Islet precursor cell (in vitro differentiated cells): Measurements from ENCODE around the gene ZNF346.
A peak's percentile ranks its signal among the peaks of the same experiment; 100 is the strongest.
"Not testable (repeated sequence)": the region's sequence is repeated elsewhere in the genome, so short reads cannot be mapped to it uniquely, and the experiment has no call there.

Source experiments
- DNase-seq: peaks from one replicate; pipeline ENCODE4 v3.0.0-alpha.2; 2018

ZNF346 gene, protein sequence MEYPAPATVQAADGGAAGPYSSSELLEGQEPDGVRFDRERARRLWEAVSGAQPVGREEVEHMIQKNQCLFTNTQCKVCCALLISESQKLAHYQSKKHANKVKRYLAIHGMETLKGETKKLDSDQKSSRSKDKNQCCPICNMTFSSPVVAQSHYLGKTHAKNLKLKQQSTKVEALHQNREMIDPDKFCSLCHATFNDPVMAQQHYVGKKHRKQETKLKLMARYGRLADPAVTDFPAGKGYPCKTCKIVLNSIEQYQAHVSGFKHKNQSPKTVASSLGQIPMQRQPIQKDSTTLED

DNA sequence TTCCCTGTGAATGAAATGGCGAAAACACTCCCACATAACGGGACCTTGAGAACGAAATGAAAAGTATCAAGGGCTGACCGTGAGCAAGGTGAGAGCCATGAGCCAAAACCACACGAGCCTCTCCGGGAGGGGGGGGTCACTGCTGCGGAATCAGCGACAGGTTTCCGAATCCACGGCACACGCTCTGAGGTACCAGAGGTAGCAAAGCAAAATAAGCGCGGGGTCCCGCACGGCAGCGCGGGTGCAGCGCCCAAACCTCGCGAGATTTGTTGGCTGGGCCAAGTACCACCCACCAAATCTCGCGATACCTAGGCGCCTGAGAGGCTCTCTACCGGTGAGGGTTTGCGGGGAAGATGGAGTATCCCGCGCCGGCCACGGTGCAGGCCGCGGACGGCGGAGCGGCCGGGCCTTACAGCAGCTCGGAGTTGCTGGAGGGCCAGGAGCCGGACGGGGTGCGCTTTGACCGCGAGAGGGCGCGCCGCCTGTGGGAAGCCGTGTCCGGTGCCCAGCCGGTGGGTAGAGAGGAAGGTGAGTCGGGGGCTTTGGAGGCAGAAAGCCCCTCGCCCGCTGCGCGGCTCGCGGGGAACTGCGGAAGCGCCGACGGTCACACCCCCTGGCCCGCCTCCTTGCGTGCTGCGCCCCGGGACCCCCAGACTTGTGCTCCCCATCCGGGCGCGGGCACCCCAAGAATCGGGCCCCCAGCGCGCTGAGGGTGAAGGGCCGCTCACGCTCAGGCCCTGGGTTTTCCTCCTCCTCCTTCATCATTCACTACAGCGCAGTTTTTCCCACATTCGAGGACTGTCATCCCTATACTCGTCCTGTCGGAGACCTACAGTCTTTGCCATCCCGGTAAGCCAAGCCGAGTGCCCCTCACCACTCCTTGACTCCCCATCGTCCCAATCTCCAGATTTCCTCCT, at the start of gene ZNF346:
ZNF346 (plus strand) TSS at position 311 of the 917 bp plus-strand sequence; CDS start at position 354, 43 bp downstream.
- peak; percentile 95 for DNase-seq

DNA sequence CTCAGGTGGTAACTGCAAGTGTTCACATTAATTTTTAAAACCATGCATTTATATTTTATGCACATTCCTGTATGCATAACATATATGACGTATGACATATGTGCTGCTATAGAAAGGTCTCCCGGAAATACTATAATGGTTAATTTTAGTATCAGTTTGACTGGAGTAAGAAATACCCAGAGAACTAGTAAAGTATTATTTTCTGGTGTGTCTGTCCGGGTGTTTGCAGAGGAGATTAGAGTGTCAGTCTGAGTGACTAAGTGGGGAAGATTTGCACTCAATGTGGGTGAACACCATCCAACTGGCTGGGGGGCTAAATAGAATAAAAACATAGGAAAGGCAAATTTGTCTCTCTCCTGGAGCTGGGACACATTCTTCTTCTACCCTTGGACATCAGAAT, 42.8 kb upstream of the ZNF346 start:
- DNase-seq = no peak

DNA sequence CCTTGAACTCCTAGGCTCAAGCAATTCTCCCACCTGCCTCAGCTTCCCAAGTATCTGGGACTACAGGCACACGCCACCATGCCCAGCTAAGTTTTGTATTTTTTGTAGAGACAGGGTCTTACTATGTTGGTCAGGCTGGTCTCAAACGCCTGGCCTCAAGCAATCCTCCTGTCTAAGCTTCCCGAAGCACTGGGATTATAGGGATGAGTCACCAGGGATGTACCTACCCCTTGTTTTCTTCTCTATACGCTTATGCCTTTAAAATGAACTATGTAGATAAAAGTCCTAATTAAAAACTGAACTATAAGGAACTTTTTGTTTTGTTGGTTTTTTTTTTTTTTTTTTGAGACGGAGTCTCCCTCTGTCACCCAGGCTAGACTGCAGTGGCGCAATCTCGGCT, 41.7 kb upstream of the ZNF346 start:
- no peak for DNase-seq

DNA sequence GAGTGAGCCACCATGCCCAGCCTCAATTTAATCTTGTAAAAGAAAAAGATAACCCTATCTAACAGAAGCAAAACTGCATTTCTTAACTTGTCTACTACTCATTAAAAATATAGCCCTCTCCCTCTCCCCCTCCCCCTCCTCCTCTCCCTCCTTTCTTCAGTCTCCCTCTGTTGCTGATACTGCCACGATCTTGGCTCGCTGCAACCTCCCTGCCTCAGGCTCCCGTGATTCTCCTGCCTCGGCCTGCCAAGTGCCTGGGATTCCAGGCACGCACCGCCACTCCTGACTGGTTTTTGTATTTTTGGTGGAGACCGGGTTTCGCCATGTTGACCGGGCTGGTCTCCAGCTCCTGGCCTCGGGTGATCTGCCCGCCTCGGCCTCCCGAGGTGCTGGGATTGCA, 39.4 kb upstream of the ZNF346 start:
- not testable (repeated sequence) for DNase-seq

DNA sequence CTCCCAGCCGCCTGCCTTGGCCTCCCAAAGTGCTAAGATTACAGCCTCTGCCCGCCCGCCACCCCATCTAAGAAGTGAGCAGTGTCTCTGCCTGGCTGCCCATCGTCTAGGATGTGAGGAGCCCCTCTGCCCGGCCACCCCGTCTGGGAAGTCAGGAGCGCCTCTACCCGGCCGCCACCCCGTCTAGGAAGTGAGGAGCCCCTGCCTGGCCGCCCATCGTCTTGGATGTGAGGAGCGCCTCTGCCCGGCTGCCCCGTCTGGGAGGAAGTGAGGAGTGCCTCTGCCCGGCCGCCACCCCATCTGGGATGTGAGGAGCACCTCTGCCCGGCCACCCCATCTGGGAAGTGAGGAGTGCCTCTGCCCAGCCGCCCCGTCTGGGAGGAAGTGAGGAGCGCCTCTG, 38.9 kb upstream of the ZNF346 start:
- not testable (repeated sequence) for DNase-seq

DNA sequence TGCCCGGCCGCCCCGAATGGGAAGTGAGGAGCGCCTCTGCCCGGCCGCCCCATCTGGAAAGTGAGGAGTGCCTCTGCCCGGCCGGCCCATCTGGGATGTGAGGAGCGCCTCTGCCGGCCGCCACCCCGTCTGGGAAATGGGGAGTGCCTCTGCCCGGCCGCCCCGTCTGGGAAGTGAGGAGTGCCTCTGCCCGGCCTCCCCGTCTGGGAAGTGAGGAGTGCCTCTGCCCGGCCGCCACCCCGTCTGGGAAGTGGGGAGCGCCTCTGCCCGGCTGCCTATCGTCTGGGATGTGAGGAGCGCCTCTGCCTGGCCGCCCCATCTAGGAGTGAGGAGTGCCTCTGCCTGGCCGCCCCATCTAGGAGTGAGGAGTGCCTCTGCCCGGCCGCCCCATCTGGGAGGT, 38.3 kb upstream of the ZNF346 start:
- not testable (repeated sequence) for DNase-seq

DNA sequence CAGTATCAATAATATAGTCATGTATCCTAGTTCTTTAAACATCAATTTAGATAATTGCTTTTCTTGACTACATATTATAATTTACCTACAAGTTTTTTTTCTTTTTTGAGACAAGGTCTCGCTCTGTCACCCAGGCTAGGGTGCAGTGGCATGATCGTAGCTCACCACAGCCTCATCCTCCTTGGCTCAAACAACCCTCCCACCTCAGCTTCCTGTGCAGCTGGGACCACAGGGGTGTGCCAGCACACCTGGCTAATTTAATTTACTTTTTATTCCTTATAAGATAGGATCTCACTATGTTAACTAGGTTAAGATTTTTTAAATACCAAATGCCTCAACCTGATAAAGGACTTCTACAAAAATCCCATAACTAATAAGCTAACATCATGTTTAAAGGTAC, 37.0 kb upstream of the ZNF346 start:
- no peak for DNase-seq

DNA sequence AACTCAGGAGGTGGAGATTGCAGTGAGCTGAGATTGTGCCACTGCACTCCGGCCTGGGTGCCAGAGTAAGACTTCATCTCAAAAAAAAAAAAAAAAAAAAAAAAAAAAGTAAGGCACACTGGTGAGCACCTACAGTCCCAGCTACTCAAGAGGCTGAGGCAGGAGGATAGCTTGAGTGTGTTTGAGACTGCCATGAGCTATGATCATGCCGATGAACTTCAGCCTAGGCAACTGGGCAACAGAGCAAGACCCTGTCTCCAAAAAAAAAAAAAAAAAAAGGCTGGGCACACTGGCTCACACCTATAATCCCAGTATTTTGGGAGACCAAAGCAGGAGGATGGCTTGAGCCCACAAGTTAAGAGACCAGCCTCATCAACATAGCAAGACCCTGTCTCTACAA, 36.2 kb upstream of the ZNF346 start:
- no peak for DNase-seq

DNA sequence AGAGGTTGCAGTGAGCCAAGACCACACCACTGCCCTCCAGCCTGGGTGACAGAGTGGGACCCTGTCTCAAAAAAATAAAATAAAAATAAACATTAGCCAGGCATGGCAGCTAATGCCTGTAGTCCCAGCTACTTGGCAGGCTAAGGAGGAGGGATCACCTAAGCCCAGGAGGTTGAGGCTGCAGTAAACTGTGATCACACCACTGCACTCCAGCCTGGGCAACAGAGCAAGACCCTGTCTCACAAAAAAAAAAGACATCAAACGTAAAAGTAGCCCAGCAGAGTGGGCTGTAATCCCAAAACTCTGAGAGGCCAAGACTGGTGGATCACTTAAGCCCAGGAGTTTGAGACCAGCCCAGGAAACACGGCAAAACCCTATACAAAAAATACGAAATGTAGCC, 34.9 kb upstream of the ZNF346 start:
- DNase-seq = no peak

DNA sequence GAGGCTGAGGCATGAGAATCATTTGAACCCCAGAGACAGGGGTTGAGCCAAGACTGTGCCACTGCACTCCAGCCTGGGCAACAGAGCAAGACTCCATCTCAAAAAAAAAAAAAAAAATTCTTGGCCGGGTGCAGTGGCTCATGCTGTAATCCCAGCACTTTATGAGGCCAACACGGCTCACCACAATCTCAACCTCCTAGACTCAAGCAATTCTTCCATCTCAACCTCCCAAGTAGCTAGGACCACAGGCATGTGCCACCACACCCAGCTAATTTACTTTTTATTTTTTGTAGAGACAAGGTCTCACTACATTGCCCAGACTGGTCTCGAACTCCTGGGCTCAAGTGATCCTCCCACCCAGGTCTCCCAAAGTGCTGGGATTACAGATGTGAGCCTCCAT, 29.4 kb upstream of the ZNF346 start:
- not testable (repeated sequence) for DNase-seq

DNA sequence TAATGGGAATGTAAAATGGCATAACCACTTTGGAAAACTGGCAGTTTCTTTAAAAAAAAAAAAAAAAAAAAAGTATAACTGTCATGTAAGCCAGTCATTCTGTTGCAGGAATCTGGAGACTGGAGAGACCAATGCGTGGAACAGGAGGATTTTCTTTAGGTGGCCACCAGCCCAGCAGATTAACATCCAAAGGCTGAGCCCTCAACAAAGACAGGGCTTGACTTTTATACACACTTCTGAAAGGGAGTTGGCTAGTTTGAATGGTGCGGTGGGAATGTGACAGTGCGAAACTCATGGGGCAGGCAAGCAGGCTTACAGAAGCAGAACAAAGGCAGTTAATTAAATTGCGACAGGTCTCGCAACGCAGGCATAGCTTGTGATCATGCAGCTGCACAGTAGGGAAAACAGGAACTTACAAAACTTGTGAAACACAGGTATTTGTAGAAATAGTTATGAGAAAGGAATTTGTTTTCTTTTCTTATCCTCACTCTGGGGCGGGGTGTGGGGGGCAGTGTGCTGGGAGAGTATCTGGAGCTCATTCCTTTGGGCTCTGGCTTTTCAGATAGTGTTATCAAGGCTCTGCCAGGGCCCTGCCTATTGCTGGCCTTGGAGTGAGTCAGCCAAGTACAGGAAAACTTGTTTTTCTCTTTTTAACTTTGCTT, 27.9 kb upstream of the ZNF346 start:
- DNase-seq = peak; percentile 53

DNA sequence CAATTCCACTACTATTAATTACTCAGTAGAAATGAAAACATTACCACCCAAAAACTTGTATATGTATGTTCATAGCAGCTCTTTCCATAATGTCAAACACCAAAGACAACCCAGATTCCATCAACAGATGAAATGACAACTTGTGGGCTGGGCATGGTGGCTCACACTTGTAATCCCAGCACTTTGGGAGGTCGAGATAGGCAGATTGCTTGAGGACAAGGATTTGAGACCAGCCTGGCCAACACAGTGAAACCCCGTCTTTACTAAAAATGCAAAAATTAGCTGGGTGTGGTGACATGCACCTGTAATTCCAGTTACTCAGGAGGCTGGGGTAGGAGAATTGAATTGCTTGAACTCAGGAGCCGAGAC, 27.4 kb upstream of the ZNF346 start:
- no peak for DNase-seq

DNA sequence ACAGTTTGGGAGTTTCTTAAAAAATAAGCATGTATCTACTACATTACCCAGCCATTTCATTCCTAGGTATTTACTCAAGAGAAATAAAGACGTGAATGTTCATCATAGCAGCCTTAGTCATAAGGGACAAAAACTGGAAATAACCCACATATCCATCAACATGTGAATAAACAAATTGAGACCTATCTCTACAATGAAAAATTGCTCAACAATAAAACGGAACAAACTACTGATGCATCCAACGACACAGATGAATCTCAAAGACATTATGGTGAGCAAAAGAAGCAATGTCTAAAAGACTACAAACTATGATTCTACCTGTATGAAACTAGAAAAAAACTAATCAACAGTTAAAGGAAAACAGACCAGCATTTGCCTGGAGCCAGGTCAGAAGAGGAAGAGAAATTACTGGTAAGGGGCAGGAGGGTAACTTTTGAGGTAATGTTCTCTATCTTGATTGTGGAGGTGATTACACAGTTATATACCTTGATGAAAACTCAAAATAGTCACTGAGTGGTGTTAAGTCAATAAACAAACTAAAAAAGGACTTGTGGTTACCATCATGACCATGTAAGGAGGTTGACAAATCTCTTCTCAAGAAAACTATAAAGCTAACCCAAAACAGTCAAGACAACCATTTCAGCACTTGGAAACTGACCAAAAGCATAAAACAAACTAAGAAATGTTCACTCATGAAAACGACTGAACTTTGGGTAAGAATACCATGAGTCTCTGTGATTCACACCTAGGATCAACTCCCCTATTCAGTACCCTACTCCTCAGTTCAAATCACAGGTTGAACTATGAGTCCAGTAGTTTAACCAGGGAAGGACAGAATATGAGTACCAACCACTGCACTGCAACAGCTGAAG, 26.4 kb upstream of the ZNF346 start:
- no peak for DNase-seq

DNA sequence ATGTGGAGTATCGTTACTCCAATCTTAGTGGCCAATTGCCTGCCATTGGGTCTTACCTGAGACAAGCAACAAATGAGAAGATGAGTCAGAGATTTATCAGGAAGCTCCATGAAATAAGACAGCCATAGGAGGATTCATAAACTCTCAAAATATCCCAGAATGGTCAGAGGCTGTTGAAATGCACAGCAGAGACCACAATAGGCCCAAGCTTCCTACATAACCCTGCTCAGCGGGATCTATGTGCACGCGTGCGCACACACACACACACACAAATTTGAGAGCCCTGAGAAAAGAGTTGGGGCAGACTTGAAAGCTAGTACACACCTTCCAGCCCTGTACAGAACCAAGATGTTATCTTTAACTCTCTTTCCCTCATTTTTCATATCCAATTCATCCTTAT, 25.7 kb upstream of the ZNF346 start:
- no peak for DNase-seq

DNA sequence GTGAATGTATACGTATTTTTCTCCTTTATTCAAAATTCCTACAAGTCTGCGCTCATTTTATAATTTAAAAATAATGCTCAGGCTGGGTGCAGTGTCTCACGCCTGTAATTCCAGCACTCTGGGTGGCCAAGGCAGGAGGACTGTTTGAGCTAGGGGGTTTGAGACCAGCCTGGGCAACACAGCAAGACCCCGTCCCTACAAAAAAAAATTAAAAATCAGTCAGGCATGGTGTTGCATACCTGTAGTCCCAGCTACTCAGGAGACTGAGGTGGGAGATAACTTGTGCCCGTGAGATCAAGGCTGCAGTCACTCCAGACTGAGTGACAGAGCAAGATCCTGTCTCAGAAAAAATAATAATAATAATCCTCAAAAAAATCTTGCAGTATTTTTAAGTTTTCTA, 23.7 kb upstream of the ZNF346 start:
- DNase-seq = no peak

DNA sequence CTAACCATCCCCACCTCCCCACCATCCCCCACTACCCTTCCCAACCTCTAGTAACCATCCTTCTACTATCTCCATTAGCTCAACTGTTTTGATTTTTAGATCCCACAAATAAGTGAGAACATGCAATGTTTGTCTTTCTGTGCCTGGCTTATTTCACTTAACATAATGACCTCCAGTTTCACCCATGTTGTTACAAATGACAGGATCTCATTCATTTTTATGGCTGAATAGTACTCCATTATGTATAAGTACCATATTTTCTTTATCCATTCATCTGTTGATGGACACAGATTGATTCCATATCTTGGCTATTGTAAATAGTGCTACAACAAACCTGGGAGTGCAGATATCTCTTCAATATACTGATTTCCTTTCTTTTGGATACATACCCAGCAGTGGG, 23.0 kb upstream of the ZNF346 start:
- DNase-seq = not testable (repeated sequence)

DNA sequence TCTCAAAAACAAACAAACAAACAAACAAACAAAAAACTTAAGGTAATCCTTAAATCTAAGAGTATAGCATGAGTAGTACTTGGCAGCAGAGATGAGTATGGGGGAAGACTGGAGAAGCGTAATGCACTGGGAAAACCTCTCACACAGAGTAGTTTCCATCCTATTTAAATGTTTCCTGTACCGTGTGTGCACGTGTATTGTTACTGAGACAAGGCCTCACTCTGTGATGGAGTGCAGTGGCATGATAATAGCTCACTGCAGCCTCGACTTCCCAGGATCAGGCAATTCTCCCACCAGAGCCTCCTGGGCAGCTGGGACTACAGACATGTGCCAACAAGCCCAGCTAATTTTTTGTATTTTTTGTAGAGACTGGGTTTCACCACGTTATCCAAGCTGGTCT, 18.8 kb upstream of the ZNF346 start:
- DNase-seq = no peak

DNA sequence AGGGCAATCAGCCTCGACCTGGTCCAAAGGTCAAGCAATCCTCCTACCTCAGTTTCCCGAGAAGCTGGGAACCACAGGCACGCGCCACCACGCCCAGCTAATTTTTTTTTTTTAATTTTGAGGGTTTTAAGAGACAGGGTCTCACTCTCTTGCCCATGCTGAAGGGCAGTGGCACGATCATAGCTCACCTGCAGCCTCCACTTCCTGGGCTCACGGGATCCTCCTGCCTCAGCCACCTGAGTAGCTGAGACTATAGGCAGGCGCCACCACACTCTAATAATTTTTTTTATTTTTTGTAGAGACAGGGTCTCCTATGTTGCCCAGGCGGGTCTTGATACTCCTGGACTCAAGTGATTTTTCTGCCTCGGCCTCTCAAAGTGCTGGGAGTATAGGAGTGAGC, 17.5 kb upstream of the ZNF346 start:
- DNase-seq = no peak

DNA sequence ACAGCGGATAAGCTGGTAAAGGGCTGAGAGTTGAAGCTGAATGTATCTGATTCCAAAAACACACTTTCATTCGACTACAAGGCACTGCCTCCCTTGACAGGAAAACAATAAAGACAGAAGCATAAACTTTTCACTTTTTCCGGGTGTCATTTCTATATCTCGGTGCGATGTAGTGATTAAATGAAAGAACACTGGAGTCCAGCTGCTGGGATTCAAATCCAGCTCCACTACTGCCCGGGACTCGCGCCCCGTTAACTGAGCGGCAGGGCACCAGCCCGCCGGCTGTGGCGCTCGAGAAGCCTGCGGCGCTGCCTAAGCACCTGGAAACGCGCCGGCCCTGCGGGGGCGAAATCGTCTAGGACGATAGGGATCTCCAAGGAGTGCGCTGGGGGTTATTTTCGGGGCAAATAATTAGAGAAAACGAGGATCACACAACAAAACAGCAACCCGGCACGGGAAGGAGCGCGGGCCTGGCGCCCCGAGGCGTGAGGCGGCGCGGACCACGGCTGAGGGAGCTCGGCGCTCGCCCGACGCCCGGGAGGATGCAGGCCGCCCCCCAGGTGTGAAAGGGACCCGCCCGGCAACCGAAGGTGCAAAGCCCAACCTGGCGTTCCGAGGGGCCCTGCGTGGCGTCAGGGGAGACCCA, 16.8 kb upstream of the ZNF346 start:
- DNase-seq = peak; percentile 78

DNA sequence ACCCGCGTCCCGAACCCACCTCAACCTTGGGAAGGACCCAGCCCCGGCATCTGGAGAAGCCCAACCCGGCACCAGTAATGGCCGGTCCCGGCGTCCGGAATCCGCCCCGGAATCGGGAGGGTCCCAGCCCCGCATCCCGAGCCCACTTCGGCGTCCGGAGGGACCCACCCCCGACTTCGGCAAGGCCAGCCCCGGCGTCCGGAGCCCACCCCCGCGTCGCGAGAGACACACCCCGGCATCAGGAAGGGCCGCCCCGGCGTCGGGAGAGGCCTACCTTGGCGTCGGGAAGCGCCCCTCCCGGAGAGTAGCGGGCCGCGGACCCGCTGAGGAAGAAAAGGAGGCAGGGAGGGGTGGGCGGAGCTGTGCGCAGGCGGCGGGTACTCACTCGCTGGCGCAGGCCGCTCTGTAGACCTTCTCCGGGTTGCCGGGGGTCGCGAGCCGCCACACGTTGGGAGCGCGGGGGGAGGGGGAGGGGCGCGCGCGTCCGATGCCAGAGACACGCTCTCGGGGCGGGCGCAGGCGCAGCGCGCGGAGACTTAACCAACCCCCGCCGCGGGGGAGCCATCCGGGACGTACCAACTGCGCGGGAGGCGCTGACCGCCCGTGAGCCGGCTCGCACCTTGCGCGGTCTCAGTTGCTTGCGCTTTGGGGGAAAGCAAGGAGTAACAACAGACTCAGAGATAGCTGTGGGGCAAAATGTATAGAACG, 16.1 kb upstream of the ZNF346 start, which contains the start of gene UIMC1:
UIMC1 (minus strand) TSS at position 515 of the 708 bp plus-strand sequence. CDS start 24,164 bp downstream, outside the sequence.
- DNase-seq = peak; percentile 97

DNA sequence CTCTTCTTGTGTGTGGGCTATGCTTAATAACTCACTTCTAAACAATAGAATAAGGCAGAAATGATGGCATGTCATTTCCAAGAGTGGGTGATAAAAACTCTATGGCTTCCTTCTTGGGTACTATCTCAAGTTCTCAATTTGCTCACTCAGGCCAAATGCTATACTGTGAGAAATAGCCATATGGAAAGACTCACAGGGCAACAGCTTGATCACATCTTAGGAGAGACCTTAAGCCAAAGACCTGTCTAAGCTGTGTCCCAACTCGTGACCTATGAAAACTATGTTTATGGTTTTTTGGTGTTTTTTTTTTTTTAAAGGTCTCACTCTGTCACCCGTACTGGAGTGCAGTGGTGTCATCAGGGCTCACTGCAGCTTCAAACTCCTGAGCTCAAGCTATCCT, 13.8 kb upstream of the ZNF346 start:
- no peak for DNase-seq
